Middle frontal gyrus (tissue), 1 donor: ENCODE measurements around the gene ANKRD27.

Experiments
- DNase-seq: peaks from one replicate; pipeline ENCODE4 v3.0.0-alpha.2; 2015; ENCODE audit warnings: low spot score; ENCODE audit errors: extremely low spot score

The ANKRD27 gene

GRCh38 chr19:32558607-32559228 is 116.3 kb downstream of the ANKRD27 start:
- no peak for DNase-seq

GRCh38 chr19:32555786-32556185 is 119.2 kb downstream of the ANKRD27 start:
- DNase-seq, result no peak

DNA sequence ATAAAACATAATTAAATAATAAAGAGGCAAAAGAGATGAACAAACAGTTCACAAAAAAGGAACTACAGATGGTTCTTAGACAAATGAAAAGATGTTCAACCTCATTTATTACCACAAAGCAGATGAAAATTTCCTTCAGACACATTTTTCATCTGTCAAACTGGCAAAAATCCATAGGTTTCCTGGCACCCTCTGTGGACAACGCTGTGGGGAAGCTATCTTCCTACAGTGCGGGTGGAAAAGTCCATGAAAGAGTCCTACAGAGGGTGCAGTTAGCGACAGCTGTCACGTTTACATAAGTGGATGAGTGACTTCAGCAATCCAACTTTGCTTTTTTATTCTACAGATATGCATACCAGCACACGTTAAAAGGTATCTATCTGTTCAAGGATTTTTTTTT is 124.3 kb downstream of the ANKRD27 start:
- peak; percentile 26 for DNase-seq
